NOMO-1 (cell line): ENCODE results near the gene HECW1.

Experiments used
- DNase-seq, 2 experiments: peaks; one replicate each; lab custom pipeline; 2025; ENCODE audit not compliant: unreplicated experiment in 2 of 2; lab: John Stamatoyannopoulos, UW

Gene HECW1

DNA sequence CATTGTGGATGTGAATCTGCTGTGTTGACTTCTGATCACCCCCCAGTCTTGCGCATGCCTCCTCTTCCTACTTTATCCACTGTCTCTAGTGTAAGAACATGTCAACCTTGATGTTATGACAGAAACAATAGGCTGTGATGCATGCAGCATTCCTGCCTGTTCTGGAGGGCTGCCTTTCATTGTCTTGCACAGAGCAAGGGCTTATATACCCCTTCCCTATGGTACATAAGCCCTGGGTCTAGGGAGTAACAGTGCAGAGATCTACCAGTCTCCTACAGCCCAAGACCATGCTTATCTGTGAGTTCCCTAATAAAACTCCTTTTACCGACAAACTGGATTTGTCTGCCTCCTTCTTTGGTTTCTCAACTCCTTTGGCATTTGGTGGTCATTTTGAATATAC, 293.5 kb downstream of the HECW1 start:
- DNase-seq = no peak

DNA sequence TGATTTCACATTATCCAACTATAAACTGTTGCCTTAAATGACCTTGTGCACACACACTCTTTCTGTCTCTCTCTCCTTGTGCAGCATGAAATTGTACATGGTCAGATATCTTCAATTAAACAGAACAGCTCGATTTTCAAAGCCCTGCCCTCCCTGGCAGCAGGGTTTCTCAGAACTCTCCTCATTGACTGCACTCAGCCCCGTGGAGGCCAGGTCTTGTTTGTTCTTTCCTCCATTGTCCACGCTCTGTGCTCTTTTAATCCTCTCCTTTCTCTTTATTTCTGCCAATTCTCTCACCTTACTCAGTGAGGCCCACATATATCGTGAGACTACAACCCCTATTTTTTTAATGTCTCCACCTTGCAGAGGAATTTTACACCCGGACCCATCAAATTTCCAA, 294.5 kb downstream of the HECW1 start:
- no peak for DNase-seq

DNA sequence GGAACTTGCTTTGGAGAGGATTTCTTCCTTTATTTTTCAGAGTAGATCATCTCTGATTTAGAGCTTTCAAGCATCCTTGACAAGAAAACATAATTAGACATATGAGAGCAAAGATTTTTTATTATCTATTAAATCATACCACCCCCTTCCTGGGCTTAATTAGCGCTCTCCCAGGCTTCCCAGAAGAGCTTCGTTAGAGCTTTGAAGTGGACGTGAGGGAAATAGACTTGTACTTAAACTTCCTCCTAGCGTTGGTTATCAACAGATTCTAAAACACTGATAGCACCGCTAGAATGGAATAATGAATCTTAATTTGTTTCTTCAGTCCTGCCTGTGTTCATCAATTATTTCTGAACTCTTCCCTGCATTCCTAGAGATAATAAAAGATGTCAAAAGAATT, 296.5 kb downstream of the HECW1 start:
- no peak for DNase-seq

DNA sequence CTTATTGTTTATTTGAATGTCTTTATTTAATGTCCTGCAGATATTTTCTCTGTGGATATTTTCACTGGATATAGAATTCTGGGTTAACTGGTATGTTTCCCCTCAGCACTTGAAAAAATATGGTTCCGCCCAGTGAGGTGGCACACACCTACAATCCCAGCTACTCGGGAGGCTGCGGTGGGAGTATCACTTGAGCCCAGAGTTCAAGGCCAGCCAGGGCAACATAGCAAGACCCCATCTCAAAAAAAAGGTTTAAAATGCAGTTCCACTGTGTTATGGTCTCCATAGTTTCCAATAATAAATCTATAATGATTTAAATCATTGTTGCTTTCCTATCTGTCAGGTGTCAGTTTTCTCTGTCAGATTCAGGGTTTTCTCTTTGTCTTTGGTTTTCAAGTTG, 305.0 kb downstream of the HECW1 start:
- DNase-seq = no peak

DNA sequence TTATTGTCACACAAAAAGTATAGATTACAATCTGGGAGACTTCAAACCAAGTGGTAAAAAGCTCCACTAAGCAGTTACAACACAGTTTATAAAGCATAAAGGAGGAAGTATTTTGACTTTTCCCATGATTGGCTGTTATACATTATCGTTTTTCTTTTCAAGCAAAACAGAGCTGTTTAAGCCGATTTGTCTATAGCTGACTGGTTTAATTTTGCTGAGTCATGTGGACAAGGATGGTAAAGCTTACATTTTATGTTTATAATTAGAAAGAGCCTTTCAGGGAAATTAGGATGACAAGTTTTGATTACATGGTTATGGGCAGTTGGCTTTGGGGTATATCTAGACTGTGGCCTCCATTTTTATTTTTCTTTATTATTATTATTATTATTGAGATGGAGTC, 318.0 kb downstream of the HECW1 start:
- DNase-seq = peak in 1 of 2 experiments; percentile 6

DNA sequence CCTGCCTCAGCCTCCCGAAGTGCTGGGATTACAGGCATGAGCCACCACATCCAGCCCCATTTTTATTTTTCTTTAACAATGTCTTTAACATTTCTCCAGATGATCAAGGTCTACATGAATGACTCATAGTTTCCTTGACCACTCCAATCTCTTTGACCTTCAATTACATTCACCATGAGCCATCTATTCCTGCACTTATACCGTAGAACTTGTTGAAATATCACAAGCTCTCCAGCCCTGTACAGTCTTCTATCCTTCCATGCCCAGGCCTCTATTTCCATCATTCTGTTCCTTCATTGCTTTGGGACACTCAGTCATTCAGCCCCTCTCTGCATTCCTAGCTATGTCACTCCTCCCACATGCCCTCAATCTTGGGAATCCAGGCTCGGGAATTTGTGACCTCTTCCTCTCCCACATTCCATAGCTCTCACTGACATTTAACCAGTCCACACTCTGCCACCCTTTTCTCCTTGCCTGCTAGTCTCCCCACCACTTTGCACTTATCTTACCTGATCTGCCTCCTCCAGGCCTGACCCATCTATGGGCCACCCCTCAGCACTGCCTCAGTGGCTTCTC, 318.7 kb downstream of the HECW1 start:
- no peak for DNase-seq

DNA sequence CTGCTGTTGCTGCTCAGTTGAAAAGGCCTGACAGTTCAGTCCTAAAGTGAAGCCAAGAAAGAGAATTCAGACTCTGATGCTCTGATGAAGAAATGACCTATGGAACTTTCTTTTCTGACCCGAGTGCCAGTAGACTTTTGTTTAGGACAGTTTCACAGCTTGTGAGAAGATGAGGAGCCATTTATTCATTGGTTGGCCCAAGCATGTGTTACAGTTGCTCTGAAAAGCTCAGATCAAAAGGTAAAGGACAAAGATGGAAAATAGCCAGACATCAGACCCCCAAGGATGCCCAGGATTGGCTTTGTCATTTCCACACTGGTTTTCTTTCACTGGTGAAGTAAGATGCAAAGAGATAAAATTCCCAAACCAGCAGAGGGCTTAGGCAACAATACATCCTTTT, 321.2 kb downstream of the HECW1 start:
- no peak for DNase-seq

DNA sequence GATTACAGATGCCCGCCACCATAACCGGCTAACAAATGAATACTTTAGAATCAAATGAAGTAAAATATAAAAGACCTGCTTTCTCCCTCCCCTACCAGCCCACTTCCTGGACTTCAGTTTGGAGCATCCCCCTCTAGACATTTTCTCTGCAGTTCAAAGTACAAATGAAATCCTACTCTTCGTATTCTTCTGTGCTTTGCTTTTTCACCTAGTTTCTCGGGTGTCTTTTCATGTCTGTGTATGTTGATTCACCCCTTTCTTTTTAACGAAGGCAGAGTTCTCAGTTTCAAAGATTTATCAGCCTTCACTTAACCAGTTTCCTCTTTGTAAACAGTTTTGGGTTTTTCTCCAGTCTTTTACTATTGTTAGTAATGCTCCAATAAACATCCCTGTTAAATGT, 324.6 kb downstream of the HECW1 start:
- no peak for DNase-seq

DNA sequence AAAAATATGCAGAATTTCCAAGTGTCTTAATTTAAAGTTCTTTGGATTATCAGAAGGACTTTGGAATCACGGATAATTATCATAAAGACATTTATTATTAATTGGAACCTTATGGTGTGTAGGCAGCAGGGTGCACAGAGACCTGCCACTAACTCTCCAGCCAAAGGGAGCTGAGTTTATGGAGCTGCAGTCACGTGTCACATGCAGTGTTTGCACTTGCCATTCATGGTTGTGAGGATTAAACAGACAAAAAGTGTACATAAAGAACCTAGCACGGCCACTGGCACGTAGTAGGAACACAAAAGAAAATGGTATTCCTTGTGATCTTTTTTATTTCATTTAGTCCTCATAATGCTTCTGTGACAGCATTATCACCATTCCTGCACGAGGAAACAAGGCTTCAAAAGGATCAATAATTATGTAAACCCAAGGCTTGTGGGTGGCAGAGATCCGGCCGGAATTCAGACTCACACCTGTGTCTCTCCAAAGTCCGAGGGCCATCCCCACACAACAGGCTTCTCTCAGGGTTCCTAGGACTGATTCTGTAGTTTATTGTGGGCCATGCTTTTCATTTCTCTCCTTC, 326.5 kb downstream of the HECW1 start:
- no peak for DNase-seq

DNA sequence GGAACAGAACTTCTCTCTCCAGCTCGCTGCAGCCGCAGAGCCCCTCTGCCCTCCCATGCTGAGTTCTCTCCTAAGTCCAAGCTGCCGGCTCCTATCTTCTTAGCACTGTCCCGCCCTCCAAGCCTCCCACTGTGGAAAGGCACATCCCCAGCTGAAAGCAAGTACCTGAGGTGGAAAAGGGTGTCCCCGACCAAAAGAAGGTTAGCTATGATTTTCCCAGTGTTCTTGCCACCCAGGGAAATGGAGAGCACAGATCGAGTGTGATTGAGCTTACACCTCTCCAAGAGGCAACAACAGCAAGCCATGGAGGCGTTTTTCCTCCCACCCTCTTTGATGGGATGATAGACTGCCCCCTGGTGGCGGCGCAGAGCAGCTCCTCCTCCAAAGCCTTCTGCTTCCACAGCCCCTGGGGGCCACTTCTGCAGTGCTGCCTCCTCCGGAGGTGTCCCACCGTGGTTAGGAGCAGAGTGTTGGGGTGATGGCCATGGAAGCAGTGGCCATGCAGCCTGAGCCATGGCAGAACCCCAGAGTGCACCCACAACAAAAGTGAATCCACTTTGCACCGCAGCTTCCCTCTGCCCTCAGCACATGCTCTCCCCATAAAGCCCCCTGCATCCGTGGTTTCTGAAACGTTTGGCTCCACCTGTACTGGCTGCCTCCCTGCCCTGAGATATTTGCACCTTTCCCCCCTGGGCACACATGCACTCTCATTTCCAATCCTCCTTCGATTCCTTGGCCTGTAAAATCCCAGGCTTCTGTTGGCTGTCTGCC, 327.4 kb downstream of the HECW1 start:
- DNase-seq = peak; percentile 29 to 38

DNA sequence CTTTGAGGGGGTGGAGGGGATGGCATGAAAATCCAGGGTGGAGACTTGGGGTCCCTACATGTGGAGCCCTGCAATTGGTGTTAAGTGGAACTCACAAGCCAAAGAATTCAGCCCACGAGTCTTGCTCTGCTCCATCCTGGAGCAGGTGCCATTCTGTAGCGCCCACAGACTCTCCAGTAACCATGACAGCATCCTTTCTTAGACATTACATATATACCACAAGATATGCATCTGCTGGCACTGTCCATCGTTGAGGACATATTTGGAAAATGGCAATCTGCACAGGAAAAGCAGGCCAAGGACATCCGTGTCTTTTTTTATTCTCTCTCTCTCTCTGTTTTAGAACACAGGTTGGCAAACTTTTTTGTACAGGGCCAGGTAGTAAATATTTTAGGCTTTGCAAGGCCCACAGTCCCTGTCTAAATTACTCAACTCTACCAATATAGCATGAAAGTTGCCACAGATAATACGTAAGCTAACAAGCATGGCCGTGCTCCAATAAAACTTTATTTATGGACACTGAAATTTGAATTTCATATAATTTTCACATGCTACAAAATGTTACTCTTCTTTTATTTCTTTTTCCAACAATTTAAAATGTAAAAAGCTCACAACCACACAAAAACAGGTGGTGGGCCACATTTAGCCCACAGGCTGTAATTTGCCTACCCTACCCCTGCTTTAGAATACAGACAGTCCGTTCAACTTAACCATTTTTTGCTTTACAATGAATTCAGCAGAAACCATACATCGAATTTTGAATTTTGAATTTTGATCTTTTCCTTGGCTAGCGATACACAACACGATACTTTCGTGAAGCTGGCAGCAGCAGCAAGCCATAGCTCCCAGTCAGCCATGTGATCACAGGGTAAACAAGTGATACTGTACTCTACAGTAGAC, 329.0 kb downstream of the HECW1 start:
- no peak for DNase-seq

DNA sequence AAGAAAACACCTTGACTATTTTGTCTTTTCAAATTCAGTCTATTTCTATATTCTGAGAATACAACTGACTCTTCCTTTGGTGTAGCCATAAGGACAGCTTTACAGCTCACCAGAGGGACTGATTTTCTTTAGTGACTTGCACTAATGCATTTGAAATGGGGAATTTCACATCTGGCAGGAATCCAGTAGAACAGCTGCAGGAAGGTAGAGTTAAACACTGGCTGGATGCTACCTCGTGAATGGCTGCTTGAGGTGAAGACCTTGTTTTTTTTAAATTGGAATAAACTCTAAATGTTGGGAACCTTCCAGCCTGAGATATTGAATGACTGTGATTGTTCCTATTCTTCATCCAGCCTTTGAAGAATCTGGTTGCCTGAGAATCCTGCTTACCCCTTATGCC, 330.9 kb downstream of the HECW1 start:
- DNase-seq = no peak

DNA sequence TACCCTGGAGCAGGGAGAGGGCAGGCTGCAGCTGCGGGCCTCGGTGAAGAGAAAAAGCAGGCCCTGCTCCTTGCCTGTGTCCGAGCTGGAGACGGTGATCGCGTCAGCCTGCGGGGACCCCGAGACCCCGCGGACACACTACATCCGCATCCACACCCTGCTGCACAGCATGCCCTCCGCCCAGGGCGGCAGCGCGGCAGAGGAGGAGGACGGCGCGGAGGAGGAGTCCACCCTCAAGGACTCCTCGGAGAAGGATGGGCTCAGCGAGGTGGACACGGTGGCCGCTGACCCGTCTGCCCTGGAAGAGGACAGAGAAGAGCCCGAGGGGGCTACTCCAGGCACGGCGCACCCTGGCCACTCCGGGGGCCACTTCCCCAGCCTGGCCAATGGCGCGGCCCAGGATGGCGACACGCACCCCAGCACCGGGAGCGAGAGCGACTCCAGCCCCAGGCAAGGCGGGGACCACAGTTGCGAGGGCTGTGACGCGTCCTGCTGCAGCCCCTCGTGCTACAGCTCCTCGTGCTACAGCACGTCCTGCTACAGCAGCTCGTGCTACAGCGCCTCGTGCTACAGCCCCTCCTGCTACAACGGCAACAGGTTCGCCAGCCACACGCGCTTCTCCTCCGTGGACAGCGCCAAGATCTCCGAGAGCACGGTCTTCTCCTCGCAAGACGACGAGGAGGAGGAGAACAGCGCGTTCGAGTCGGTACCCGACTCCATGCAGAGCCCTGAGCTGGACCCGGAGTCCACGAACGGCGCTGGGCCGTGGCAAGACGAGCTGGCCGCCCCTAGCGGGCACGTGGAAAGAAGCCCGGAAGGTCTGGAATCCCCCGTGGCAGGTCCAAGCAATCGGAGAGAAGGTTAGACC, 332.5 kb downstream of the HECW1 start:
- DNase-seq = no peak

DNA sequence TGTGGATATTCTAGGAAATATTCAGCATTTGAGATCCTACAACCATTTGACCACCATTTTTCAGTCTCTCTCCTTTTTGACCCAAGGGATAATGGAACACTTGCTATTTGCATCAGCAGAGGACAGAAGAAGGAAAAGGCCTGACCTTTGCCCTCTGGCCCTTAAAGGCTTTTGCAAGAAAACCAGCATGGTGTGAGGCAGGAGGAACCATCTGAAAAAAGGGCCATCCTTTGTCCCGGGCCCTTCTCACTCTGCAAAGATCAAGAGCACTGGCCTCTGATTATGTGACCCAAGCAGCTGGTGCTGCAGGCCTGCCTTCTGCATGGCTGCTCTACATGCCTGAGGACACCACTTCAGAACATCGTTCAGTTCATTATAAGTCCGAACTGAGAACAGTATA, 337.1 kb downstream of the HECW1 start:
- DNase-seq = no peak

DNA sequence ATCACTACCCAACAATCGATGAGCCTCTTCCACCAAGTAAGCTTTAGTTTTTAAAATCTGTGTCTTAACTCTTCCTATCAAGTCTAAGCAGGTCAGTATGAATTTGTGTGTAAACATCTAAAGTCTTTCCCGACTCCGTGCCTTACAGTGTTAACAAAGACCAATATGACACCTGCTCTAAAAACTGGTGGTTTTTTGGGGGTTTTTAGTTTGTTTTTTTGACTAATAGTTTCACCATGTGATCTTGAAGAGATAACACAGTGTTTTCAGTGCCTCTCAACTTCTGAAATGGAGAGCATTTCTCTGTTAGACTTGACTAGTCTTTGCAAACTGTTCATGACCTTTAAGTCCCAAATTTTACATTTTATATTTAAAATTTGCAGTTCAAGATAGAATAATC, 338.4 kb downstream of the HECW1 start:
- no peak for DNase-seq

DNA sequence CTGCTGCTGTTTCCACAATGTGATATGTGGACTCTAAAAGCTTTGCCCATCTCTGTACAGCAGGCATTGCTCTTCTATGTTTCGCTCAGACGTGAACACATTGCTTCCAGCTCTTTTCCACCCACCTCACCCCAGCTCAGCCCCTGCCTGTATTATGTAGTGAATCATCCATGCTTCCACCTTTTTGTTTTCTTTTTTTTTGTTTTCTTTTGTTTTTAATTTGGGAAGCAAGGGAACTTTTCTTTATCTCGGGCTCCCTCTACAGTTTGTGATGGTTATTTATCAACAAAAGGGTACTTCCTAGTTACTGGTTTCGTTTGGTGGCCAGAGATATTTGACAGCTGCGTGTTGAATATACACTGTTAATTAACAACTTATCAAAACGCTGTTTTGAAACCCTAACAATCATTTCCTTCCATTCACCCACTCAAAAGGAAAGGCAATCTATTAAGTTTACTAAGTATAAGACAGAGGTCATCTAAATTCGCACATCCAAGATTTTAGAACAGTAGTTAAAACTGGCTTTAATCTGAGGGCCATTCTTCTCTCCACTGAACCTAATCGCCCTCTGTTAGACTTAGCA, 342.6 kb downstream of the HECW1 start:
- DNase-seq = peak; percentile 45 to 49

DNA sequence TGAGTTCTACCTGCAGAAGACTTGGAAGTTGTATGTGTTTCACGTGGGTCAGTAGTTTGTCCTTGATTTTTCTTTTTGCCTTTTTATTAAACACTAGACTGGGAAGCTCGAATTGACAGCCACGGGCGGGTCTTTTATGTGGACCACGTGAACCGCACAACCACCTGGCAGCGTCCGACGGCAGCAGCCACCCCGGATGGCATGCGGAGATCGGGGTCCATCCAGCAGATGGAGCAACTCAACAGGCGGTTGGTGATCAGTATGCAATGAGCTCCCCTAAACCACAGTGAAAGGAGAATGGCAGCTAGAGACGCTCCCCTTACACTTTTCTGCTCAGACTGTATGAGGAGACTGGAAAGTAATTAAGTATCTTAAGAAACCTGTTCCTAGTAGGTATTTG, 343.8 kb downstream of the HECW1 start:
- no peak for DNase-seq

DNA sequence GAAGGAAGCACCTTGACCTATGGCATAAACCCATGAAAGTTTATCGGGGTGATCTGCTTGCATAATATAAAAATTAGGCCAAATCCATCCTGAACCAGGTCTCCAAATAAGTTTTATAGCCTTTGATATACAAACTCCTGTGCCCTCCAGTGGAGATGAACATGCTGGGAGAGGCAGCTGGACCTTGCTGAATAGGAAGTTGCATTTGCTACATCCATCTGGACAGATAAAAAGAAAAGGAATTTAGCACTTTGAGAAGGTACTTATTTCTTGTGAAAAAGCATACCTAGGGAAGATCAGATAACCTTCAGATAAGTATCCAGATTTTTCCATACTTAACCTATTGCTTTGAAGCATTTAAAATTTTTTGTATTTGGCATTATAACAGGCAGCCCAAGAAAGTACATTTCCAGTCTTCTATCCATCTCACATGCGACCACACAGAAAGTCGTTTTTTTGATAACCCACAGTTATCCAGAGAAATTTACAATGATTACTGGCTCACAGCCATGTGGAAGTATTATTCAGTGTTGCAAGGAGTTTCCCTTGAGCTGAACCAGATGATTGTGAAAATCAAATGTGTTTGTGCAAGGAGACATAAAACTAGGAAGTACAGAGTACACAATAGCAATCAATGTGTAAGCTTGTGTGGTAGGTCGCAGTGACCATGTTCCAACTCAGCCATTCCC, 346.0 kb downstream of the HECW1 start:
- no peak for DNase-seq

DNA sequence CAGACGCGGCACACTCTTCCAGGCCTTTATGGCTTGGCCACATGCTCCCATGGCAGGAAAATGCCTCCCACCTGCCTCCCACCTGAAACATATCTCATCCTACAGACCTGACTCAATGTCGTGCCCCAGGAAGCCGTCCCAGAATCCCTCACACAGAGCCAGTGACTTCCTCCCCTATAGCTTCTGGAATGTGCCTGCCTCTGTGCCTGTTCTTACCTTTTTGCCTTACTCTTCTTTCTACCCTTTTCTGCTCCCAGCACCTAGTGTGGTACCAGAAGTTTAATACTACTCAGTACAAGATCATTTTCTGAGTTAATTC, 346.5 kb downstream of the HECW1 start:
- no peak for DNase-seq
